GM18526 (cell line): ENCODE measurements around the gene NBL1.

ENCODE experiments used
- POLR2A ChIP-seq: IDR thresholded peaks from 3 replicates; pipeline ENCODE4 v1.6.1; 2011; ENCODE audit not compliant: insufficient read length; ENCODE audit errors: extremely low read depth

The NBL1 gene

GRCh38 chr1:19654886-19655717 lies 11.0 kb downstream of the NBL1 start:
- TF ChIP-seq POLR2A, result no peak

GRCh38 chr1:19655718-19656080 lies 11.6 kb downstream of the NBL1 start:
- no peak for TF ChIP-seq POLR2A

DNA sequence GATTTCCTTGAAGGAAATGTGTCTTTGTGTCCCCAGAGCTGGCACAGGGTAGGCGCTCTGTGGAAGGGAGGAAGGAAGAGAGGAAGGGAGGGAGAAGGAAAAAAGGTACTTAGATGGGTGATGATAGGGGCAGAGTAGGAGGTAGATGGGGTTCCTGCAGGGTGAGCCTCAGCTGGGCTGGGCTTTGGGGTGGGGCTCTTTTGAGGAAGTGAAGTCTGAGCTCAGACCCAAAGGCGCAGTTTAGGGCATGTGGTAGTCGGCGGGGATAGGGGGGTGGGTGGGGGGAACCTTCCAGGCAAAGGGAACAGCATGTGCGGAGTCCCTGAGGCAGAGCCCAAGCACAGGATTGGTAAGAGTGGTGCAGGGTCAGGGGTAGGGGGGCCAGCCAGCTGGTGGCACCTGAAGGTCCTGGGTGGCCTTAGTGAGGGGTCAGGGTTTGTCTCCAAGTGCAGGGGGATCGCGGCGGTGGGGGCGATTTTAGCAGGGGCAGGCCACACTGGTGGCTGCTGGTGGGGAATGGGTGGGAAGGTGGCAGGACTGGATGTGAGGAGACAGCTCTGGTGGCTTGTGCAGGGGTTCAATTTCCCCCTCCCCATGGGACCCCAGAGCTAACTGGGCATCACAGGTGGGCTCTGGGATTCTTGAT lies 12.1 kb downstream of the NBL1 start:
- no peak for TF ChIP-seq POLR2A

DNA sequence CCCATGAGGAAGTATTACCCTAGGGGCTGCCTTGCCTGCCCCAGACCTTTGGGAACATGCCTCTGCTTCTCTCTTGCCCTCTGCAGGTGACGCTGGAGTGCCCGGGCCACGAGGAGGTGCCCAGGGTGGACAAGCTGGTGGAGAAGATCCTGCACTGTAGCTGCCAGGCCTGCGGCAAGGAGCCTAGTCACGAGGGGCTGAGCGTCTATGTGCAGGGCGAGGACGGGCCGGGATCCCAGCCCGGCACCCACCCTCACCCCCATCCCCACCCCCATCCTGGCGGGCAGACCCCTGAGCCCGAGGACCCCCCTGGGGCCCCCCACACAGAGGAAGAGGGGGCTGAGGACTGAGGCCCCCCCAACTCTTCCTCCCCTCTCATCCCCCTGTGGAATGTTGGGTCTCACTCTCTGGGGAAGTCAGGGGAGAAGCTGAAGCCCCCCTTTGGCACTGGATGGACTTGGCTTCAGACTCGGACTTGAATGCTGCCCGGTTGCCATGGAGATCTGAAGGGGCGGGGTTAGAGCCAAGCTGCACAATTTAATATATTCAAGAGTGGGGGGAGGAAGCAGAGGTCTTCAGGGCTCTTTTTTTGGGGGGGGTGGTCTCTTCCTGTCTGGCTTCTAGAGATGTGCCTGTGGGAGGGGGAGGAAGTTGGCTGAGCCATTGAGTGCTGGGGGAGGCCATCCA lies 12.8 kb downstream of the NBL1 start:
- no peak for TF ChIP-seq POLR2A

DNA sequence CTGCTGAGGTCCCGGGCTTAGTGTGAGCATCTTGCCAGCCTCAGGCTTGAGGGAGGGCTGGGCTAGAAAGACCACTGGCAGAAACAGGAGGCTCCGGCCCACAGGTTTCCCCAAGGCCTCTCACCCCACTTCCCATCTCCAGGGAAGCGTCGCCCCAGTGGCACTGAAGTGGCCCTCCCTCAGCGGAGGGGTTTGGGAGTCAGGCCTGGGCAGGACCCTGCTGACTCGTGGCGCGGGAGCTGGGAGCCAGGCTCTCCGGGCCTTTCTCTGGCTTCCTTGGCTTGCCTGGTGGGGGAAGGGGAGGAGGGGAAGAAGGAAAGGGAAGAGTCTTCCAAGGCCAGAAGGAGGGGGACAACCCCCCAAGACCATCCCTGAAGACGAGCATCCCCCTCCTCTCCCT lies 13.4 kb downstream of the NBL1 start:
- TF ChIP-seq POLR2A, result no peak

DNA sequence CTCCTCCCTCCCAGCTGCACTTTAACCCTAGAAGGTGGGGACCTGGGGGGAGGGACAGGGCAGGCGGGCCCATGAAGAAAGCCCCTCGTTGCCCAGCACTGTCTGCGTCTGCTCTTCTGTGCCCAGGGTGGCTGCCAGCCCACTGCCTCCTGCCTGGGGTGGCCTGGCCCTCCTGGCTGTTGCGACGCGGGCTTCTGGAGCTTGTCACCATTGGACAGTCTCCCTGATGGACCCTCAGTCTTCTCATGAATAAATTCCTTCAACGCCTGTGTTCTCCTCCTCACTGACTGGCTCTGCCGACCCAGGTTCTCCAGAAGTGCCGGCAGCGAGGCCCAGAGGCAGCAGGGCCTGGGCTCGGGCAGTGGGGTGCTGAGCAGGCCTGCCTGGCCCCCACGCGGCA lies 14.1 kb downstream of the NBL1 start:
- no peak for TF ChIP-seq POLR2A

GRCh38 chr1:19661721-19662228 lies 17.7 kb downstream of the NBL1 start:
- TF ChIP-seq POLR2A, result no peak

DNA sequence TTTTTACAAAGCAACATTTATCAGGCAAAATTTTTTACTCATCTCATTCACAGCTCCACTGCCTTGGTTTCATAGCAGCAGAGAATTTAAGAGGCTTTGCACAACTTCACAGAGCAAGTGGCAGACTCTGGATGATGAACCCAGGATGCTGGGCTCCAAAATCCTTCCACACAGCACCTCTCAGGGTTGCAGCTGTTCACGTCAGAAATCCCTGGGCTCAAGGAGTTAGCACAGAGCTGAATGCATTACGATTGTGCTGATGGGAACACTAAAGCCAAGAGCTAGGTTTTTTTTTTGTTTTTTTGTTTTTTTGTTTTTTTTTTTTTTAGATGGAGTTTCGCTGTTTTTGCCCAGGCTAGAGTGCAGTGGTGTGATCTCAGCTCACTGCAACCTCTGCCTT lies 18.2 kb downstream of the NBL1 start:
- no peak for TF ChIP-seq POLR2A

- no peak for TF ChIP-seq POLR2A
Measured at GRCh38 chr1:19664453-19665185, 20.5 kb downstream of the NBL1 start, which contains the start of gene HTR6. TSS of gene HTR6 (plus strand) at chr1:19664875. CDS start at chr1:19665754, 879 bp downstream.

GRCh38 chr1:19665186-19665495 lies 21.0 kb downstream of the NBL1 start:
- no peak for TF ChIP-seq POLR2A

DNA sequence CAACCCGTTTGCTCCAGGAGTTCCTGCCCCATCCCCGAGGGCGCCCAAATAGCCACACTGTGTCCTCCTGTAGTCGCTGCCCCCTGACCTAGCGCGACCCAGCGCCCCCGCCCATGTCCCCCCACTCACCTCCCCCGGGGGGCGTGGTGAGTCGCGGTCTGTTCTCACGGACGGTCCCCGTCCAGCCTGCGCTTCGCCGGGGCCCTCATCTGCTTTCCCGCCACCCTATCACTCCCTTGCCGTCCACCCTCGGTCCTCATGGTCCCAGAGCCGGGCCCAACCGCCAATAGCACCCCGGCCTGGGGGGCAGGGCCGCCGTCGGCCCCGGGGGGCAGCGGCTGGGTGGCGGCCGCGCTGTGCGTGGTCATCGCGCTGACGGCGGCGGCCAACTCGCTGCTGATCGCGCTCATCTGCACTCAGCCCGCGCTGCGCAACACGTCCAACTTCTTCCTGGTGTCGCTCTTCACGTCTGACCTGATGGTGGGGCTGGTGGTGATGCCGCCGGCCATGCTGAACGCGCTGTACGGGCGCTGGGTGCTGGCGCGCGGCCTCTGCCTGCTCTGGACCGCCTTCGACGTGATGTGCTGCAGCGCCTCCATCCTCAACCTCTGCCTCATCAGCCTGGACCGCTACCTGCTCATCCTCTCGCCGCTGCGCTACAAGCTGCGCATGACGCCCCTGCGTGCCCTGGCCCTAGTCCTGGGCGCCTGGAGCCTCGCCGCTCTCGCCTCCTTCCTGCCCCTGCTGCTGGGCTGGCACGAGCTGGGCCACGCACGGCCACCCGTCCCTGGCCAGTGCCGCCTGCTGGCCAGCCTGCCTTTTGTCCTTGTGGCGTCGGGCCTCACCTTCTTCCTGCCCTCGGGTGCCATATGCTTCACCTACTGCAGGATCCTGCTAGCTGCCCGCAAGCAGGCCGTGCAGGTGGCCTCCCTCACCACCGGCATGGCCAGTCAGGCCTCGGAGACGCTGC lies 21.7 kb downstream of the NBL1 start:
- TF ChIP-seq POLR2A, result no peak

DNA sequence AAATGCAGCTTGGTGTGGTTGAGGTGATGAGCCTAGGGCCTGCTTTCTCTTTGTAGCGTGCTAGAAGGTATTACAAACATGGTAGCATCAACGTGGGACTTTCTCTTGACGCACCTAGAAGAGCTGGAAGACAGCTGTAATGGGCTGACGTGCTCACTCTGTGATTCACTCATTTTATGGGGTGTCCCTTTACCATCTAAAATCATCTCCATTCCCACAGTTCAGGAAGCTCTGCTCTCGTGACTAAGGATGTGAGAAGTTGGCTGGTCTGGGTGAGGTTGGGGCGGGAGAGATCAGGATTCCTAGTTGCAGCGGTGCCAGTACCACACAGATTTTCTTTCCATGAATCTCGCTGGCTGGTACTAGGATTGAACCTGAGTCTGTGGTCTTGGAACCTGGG lies 24.8 kb downstream of the NBL1 start:
- TF ChIP-seq POLR2A, result no peak

GRCh38 chr1:19670787-19671186 lies 26.7 kb downstream of the NBL1 start:
- no peak for TF ChIP-seq POLR2A

DNA sequence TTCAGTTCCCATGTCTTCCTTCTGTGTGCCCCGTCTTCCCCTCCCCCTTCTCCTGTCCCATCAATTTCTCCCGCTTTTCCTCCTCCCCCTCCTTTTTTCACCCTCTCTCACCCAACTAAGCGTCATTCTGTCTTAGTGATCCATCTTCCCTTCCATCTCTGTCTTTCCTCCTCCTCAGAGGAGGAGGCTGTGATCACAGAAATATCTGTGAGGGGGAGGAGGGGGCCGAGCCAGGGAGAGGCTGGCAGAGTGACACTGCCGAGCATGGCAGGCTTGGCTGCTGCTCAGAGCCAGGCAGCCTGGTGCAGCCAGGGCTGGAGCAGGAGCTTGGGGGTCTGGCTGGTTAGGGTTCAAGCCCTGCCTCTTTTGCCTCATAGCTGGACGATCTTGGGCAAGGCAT lies 28.1 kb downstream of the NBL1 start:
- no peak for TF ChIP-seq POLR2A
